IPS-20b (cell line): ENCODE results near the gene FCF1.

Experiments
- H3K27ac ChIP-seq: one replicate; pipeline ENCODE4 v1.5.1; 2013; ENCODE audit warnings: low read length
- H3K27me3 ChIP-seq: 2 replicates; pipeline ENCODE4 v1.6.1; 2013; ENCODE audit warnings: mild to moderate bottlenecking, low read length, inconsistent platforms; ENCODE audit not compliant: insufficient read depth
- H3K36me3 ChIP-seq: 2 replicates; pipeline ENCODE4 v1.6.1; 2013; ENCODE audit warnings: low read depth, mild to moderate bottlenecking, inconsistent platforms, low read length, moderate library complexity; ENCODE audit not compliant: insufficient read depth
- H3K4me1 ChIP-seq: 2 replicates; pipeline ENCODE4 v1.6.1; 2013; ENCODE audit warnings: mild to moderate bottlenecking, control low read depth, inconsistent platforms, low read length, moderate library complexity; ENCODE audit not compliant: insufficient read depth
- H3K4me3 ChIP-seq: 2 replicates; pipeline ENCODE4 v1.5.1; 2013; ENCODE audit warnings: mild to moderate bottlenecking, low read length, inconsistent platforms
- H3K9ac ChIP-seq: 2 replicates; pipeline ENCODE4 v1.6.1; 2013; ENCODE audit warnings: low read depth, mild to moderate bottlenecking, inconsistent platforms, low read length, moderate library complexity
- H3K9me3 ChIP-seq: 2 replicates; pipeline ENCODE4 v1.6.1; 2013; ENCODE audit warnings: mild to moderate bottlenecking, low read depth, low read length, inconsistent platforms; ENCODE audit not compliant: insufficient read depth

FCF1 gene

DNA sequence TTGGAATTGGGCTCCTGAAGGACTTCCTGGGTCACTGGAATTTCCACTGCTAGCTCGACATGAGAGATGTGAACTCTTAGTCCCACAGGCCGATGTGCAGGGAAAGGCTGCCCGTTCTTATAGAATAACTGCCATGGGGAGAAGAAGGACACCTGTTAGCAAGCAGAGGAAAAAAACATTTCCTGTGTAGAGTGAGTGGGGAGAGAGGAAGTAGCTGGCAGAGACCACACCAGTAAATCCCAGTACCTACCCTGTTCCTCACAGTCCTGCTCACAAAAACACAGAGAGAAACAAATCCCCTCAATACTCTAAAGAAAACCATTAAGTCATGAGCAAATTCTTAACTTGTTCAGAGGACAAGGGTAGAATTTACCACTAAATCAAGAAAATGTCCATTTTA is 29.5 kb upstream of the FCF1 start:
- peaks cover 7% of the 10 kb centered on the region for H3K4me1 ChIP-seq
- no peaks in the 10 kb centered on the region for H3K9me3 ChIP-seq
- peaks cover 46% of the 10 kb centered on the region for H3K36me3 ChIP-seq
- no peak overlapping the region for H3K27ac ChIP-seq
- H3K27me3 ChIP-seq = no peaks in the 10 kb centered on the region
- no peak overlapping the region for H3K4me3 ChIP-seq
- no peak overlapping the region for H3K9ac ChIP-seq

DNA sequence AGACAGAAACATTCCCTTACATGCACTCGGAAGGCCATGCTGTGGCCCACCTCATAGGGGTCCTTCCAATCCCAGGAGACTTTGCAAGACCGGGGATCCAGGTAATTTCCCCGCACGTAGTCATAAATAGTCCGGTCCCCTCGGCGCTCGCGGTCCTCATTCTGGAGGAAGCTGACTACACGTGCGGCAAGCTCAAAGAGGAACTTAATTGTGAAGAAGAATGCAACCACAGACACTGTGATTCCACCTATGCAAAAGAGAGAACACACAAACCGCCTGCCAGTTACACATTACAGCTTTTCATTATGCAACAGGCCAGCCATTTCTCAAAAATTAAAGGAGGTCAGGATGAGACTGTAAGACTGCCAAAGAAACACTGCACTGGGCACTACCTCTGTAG is 28.5 kb upstream of the FCF1 start:
- H3K9ac ChIP-seq = no peak overlapping the region

DNA sequence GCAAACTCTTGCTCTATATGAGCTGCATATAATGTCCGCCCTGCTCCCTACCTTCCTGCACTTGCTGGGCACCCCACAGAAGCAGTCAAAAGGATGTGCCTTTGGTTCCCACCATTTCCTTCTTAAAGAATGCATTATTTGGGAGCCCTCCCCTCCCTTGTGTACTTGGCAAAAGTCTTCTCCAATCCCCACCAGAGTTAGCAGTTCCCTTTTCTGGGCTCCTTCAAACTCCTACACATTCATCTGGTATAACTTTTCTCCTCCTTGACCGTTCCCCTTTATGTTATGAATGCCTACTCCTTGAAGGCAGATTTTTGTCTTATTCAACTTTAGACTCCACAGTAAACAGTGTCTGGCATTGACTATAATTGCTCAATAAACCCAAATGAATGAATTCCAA is 27.9 kb upstream of the FCF1 start:
- H3K9me3 ChIP-seq = no peaks in the 10 kb centered on the region
- H3K36me3 ChIP-seq = peaks cover 54% of the 10 kb centered on the region
- H3K27me3 ChIP-seq = no peaks in the 10 kb centered on the region
- no peak overlapping the region for H3K4me3 ChIP-seq
- H3K4me1 ChIP-seq = peaks cover 7% of the 10 kb centered on the region
- no peak overlapping the region for H3K27ac ChIP-seq
- no peak overlapping the region for H3K9ac ChIP-seq

More for the DNA sequence above, 28.5 kb upstream of the FCF1 start:
- Histone ChIP-seq H3K27me3 (no peaks in the 10 kb centered on the region), H3K4me1 (peaks cover 7% of the 10 kb centered on the region), H3K4me3 (no peak overlapping the region), H3K36me3 (peaks cover 51% of the 10 kb centered on the region), H3K27ac (no peak overlapping the region), H3K9me3 (no peaks in the 10 kb centered on the region)

DNA sequence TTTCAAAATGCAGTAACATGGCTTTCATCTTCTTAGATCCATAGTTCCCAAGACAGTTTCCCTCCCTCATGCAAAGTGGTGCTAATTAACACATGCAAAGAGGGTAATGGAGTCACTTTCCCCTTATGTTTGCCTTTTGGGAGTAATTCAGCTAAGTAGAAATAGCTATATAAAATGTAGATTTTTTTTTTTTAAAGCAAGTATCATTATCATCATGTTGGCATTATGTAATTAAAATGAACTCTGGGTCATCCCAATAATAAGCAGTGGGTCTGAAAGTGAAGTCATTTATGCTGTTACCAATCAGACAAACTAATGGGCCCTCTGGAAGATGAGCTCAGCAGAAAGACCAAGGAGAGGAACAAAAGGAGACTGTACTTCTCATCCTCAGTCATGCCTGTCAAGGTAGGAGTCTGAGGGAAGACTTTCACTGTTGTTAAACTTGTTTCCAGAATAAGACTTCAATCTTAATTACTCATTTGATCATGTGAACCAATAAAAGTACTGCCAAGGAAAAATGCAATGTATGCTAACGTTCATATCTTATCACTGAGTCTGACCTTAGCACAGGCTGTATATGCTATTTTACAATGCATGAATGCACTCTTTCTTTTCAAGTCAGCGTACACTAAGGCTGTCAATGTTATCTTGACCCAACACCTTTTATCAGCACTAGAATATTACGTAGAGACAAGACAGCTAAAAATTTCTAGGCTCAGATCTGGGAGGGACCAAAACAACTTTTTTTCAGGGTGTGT is 26.8 kb upstream of the FCF1 start:
- peaks cover 64% of the 10 kb centered on the region for H3K36me3 ChIP-seq
- H3K9me3 ChIP-seq = no peaks in the 10 kb centered on the region

DNA sequence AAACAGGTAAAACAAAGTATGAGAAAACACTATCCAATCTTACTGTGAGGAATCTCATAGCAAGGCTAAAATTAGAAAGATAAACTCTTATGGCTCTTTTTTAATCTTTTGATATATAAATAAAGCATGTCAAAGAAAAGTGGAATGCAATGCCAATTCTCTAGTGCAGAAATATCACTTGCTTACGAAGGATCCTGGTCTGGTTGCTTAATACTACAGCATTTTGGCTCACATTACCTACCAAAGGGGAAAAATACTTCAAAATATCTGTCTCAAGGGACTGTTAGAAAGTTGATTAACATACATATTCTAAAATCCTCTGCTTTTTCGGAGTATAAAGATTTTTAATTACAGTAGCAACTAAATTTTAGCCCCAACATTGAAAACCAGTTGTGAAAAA is 21.5 kb upstream of the FCF1 start:
- H3K4me1 ChIP-seq = no peaks in the 10 kb centered on the region
- no peak overlapping the region for H3K4me3 ChIP-seq
- H3K27me3 ChIP-seq = no peaks in the 10 kb centered on the region
- no peak overlapping the region for H3K27ac ChIP-seq
- no peaks in the 10 kb centered on the region for H3K9me3 ChIP-seq
- H3K36me3 ChIP-seq = peaks cover 36% of the 10 kb centered on the region
- no peak overlapping the region for H3K9ac ChIP-seq

More for the DNA sequence above, 26.8 kb upstream of the FCF1 start:
- Histone ChIP-seq H3K4me1 (peaks cover 7% of the 10 kb centered on the region), H3K4me3 (no peak overlapping the region), H3K27ac (no peak overlapping the region), H3K9ac (no peak overlapping the region), H3K27me3 (no peaks in the 10 kb centered on the region)

DNA sequence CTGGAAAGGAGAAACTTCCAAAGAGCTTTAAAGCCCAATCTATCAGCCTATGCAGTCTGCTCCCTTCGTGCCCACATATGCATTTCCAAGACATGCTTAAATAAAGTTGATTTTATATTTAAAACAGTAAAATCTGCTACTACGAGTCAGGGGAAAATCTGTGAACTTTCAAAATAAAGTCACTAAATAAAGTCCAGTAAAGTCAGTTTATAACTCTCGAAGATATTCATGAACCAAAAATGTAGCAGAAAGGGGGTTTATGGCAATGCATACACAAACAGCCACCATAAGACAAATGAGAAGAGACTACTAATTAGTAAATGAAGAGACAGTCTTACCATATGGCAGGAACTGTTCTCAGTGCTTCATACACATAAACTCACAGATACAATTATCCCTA is 19.8 kb upstream of the FCF1 start:
- H3K9me3 ChIP-seq = no peaks in the 10 kb centered on the region
- no peak overlapping the region for H3K27ac ChIP-seq
- H3K36me3 ChIP-seq = peaks cover 27% of the 10 kb centered on the region
- H3K9ac ChIP-seq = no peak overlapping the region
- no peaks in the 10 kb centered on the region for H3K4me1 ChIP-seq
- H3K27me3 ChIP-seq = no peaks in the 10 kb centered on the region
- no peak overlapping the region for H3K4me3 ChIP-seq

DNA sequence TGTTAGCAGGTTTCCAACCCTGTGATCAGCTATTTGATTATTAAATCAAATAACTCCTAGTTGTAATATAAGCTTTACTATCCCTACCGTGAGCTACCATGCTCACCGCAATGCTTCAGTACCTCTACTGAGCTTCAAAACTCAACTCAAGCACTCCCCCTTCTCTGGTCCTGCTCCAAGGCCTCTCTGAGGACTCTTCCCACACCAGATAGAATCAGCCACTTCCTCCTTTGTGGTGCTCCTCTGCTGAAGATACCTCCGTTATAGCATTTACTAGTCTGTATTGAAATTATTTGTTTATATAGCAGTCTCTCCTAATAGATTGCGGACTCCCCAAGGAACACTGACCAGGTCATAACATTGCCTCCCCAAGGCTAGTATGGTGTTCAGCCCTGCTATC is 17.5 kb upstream of the FCF1 start:
- H3K4me3 ChIP-seq = no peak overlapping the region
- no peak overlapping the region for H3K27ac ChIP-seq
- no peaks in the 10 kb centered on the region for H3K9me3 ChIP-seq
- H3K36me3 ChIP-seq = peaks cover 16% of the 10 kb centered on the region
- H3K27me3 ChIP-seq = no peaks in the 10 kb centered on the region
- H3K9ac ChIP-seq = no peak overlapping the region
- H3K4me1 ChIP-seq = no peaks in the 10 kb centered on the region

DNA sequence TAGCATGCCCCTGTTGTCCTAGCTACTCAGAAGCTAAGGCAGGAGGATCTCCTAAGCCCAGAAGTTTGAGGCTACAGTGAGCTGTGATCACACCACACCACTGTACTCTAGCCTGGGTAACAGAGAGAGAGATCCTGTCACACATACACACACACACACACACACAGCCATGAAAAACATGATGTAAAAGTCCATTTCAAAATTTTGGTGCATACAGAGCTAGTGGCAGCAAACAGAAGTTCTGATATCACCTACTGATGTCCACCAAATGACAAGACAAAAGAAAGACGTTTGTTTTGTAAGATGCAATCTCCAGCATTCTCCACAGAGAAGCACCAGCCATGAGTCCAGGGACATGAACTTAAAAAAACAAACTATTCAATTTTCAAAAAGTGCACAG is 15.9 kb upstream of the FCF1 start:
- no peak overlapping the region for H3K4me3 ChIP-seq
- peaks cover 1% of the 10 kb centered on the region for H3K36me3 ChIP-seq
- no peaks in the 10 kb centered on the region for H3K4me1 ChIP-seq
- no peak overlapping the region for H3K9ac ChIP-seq
- H3K27ac ChIP-seq = no peak overlapping the region
- H3K27me3 ChIP-seq = no peaks in the 10 kb centered on the region
- peaks cover 4% of the 10 kb centered on the region; the same call in 1 of the 2 replicates for H3K9me3 ChIP-seq

DNA sequence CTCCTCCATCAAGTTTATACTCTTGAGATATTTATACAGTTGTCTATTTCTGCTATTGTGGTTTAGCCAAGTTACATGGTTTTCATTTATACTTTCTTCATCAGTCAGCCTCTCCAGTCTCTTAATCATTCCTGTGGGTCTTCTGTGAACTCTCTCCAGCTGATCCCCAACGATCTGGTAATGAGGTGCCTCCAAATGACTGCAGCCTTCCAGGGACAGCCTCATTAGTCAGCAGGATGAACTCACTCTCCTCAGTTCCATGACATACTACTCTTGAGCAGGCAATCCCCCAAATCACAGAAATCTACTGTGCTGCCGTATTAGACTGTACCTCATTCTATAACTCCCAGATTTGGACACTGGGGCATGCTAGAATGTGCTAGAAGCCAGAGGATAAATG is 15.4 kb upstream of the FCF1 start:
- Histone ChIP-seq H3K9ac (no peak overlapping the region), H3K27ac (no peak overlapping the region), H3K27me3 (no peaks in the 10 kb centered on the region), H3K36me3 (no peaks in the 10 kb centered on the region; the same call in 1 of the 2 replicates), H3K4me1 (no peaks in the 10 kb centered on the region), H3K4me3 (no peak overlapping the region), H3K9me3 (peaks cover 9% of the 10 kb centered on the region)

DNA sequence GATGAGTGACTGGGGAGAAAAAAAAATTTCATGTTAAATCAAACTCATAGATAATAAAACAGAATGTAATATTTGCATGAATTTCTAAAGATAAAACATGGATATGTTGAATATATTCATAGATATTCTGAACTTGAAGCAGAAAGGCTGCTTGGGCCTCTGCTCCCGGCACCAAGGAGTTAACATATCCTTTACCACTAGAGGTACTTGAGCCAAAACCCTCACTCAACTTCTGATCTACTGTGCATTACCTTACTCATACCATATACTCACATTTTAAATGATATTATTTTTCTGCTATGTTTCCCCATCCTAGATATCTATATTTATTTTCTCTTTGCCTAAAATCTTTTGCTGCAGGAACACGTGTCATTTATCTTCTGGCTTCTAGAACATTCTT is 15.0 kb upstream of the FCF1 start:
- peaks cover 13% of the 10 kb centered on the region for H3K9me3 ChIP-seq
- no peak overlapping the region for H3K27ac ChIP-seq
- no peaks in the 10 kb centered on the region; the same call in 1 of the 2 replicates for H3K36me3 ChIP-seq
- no peaks in the 10 kb centered on the region for H3K27me3 ChIP-seq
- no peak overlapping the region for H3K9ac ChIP-seq
- no peaks in the 10 kb centered on the region for H3K4me1 ChIP-seq
- no peak overlapping the region for H3K4me3 ChIP-seq

DNA sequence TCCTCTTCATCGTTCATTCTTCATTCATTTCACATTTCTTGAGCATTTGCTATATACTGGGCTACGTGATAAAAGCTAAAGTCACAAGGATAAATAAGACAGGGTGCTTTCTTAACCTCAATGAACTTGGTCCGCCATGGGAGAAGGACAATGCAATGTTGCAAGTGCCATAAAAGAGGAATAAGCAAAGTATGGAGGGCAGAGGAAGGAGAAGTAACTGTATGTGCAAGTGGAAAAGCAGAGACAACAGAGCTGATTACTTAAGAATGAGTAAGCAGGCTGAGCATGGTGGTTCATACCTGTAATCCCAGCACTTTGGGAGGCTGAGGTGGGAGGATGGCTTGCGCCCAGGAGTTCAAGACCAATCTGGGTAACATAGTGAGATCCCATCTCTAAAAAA is 14.5 kb upstream of the FCF1 start:
- Histone ChIP-seq H3K27ac (no peak overlapping the region), H3K4me1 (no peaks in the 10 kb centered on the region), H3K27me3 (no peaks in the 10 kb centered on the region), H3K4me3 (no peak overlapping the region), H3K9ac (no peak overlapping the region), H3K9me3 (peaks cover 18% of the 10 kb centered on the region), H3K36me3 (no peaks in the 10 kb centered on the region; the same call in 1 of the 2 replicates)

DNA sequence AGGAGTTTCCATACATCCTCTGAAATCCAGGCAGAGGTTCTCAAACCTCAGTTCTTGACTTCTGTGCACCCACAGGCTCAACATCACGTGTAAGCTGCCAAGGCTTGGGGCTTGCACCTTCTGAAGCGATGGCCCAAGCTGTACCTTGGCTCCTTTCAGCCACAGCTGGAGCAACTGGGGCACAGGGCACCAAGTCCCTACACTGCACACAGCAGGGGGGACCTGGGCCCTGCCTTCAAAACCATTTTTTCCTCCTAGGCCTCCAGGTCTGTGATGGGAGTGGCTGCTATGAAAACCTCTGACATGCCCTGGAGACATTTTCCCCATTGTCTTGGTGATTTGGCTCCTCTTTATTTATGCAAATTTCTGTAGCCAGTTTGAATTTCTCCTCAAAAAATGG is 10.7 kb upstream of the FCF1 start:
- Histone ChIP-seq H3K27me3 (no peaks in the 10 kb centered on the region), H3K36me3 (no peaks in the 10 kb centered on the region; the same call in 1 of the 2 replicates), H3K4me3 (no peak overlapping the region), H3K9me3 (peaks cover 22% of the 10 kb centered on the region), H3K9ac (no peak overlapping the region), H3K4me1 (no peaks in the 10 kb centered on the region), H3K27ac (no peak overlapping the region)
